ENCODE data around the gene RPS6KB2. TPM values are rescaled to one million over a fixed set of nuclear protein-coding genes. Genes with fewer than 3 reads are reported as not detected.
A peak's percentile ranks its signal among the peaks of the same experiment; 100 is the strongest.
"Not testable (repeated sequence)": the region's sequence is repeated elsewhere in the genome, so short reads cannot be mapped to it uniquely, and the experiment has no call there.

The RPS6KB2 gene
- total and polyA plus RNA-seq, 9 of the 15 experiments (the other 6 are each of a cell fraction or from before 2014, with no cell fraction given): 0.42 to 122 (median 82.6) TPM

- WGBS (ENCODE audit: insufficient coverage, low coverage, missing lambda C conversion rate): 38% methylated on average over 17 of the region's 19 CpGs
- H3K79me2 ChIP-seq (ENCODE audit: control insufficient read depth, insufficient read depth, low read length): peaks cover 23% of the 10 kb centered on the region
- ChIA-PET CTCF (ENCODE audit: low intra/inter-chr PET ratio) (interaction anchor here (0.7 to 1.1 kb wide), 3 partner anchors 66 to 358 kb away, joined by 3 to 13 read pairs (median 3); partner anchors contain the start of genes PITPNM1 and TMEM134), POLR2A (interaction anchor here (0.5 to 2.2 kb wide), 16 partner anchors 10 to 227 kb away, joined by 3 to 19 read pairs (median 4); partner anchors contain the start of genes AIP, CDK2AP2, GSTP1 and RAD9A)
- peaks cover 33% of the 10 kb centered on the region for H3K36me3 ChIP-seq (ENCODE audit: control insufficient read depth, insufficient read depth, low read length)
- H3K4me1 ChIP-seq (replicated peaks in 1 of 2; ENCODE audit: control insufficient read depth in 2 of 2, insufficient read depth in 2 of 2, low read length in 2 of 2): peaks cover 24 to 92% of the 10 kb centered on the region in 2 experiments
- H2AFZ ChIP-seq (ENCODE audit: low read depth, low read length): peak overlapping the region; percentile 92
- FAIRE-seq: peak; percentile 52
- H3K9me1 ChIP-seq (ENCODE audit: control insufficient read depth, insufficient read depth, low read length); H3K27me3 ChIP-seq (ENCODE audit: control insufficient read depth in 2 of 2, insufficient read depth in 2 of 2, low read length in 2 of 2); DNase-seq (ENCODE audit: extremely low read depth in 1 of 4, low spot score in 3 of 4); H3K9me3 ChIP-seq (replicated peaks; ENCODE audit: control insufficient read depth, insufficient read depth, low read depth, low read length); H4K20me1 ChIP-seq (replicated peaks; ENCODE audit: control insufficient read depth, insufficient read depth, low read length); in situ Hi-C loops (cut with MboI); ATAC-seq; TF ChIP-seq ID3, ZNF740, NR4A1 (CRISPR knock-in tag; IDR thresholded peaks at IDR 0.05): not testable (repeated sequence)
- peak overlapping the region; percentile 74 to 82 for H3K9ac ChIP-seq (ENCODE audit: insufficient read depth in 1 of 2, low read depth in 2 of 2, low read length in 2 of 2)
- peak overlapping the region; percentile 82 for H3K4me2 ChIP-seq (ENCODE audit: insufficient read depth, low read length)
- H3K27ac ChIP-seq (ENCODE audit: extremely low read depth, low read depth, low read length): peak overlapping the region; percentile 97
- BruUV-seq (replicated peaks): TSS peak; percentile 98
- H3K4me3 ChIP-seq: peak overlapping the region; percentile 11; the same call in 1 of the 2 replicates
- intact Hi-C loops (cut with micrococcal nuclease): loop anchor here (5.0 kb wide), 2 partner anchors 80 to 180 kb away; partner anchors contain the start of genes AIP and GSTP1
- TF ChIP-seq TAF7 (tag; IDR thresholded peaks at IDR 0.05): 0 out of 2 replicates have a peak, but pooled peaks have one; percentile 32
- TF ChIP-seq ID3 (tag; IDR thresholded peaks at IDR 0.05): 0 out of 2 replicates have a peak, but pooled peaks have one; percentile 46
- TF ChIP-seq ZBTB33 (CRISPR knock-in tag; IDR thresholded peaks at IDR 0.05): peak; percentile 88
- TF ChIP-seq ZNF449 (CRISPR knock-in tag; IDR thresholded peaks at IDR 0.05): 0 out of 2 replicates have a peak, but pooled peaks have one; percentile 63
- peak; percentile 60 for TF ChIP-seq SMAD4 (CRISPR knock-in tag; conservative IDR thresholded peaks at IDR 0.05)
- peak; percentile 66 for TF ChIP-seq ZBTB7A (IDR thresholded peaks at IDR 0.05; ENCODE audit: borderline replicate concordance, control insufficient read depth, low read depth, low read length)
- peak; percentile 16; the same call in 1 of the 2 replicates for TF ChIP-seq CXXC5 (CRISPR knock-in tag; IDR thresholded peaks at IDR 0.05)
- TF ChIP-seq ZNF740 (tag; IDR thresholded peaks at IDR 0.05): peak in 1 of 2 experiments; percentile 47; a peak in 1 of 4 replicates
- peak; percentile 23; the same call in 1 of the 2 replicates for TF ChIP-seq NR4A1 (tag; IDR thresholded peaks at IDR 0.05)
- TF ChIP-seq ZBTB2 (IDR thresholded peaks at IDR 0.05): peak; percentile 35; the same call in 1 of the 2 replicates
These were observed 26.0 kb upstream of the RPS6KB2 start for GRCh38 chr11:67402192-67402839.

All from K562 (cell line).